ENCODE data around the gene OR10A4.
A peak's percentile ranks its signal among the peaks of the same experiment; 100 is the strongest.
"Not testable (repeated sequence)": the region's sequence is repeated elsewhere in the genome, so short reads cannot be mapped to it uniquely, and the experiment has no call there.

The OR10A4 gene

DNA sequence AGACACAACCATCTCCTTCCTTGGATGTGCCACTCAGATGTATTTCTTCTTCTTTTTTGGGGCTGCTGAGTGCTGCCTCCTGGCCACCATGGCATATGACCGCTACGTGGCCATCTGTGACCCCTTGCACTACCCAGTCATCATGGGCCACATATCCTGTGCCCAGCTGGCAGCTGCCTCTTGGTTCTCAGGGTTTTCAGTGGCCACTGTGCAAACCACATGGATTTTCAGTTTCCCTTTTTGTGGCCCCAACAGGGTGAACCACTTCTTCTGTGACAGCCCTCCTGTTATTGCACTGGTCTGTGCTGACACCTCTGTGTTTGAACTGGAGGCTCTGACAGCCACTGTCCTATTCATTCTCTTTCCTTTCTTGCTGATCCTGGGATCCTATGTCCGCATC is 489 bp downstream of the OR10A4 start:
- Histone ChIP-seq H3K27me3 (ENCODE audit: low read depth, low read length) (no peaks in the 10 kb centered on the region), H3K27ac (ENCODE audit: low read length) (no peak overlapping the region), H3K4me1 (ENCODE audit: low read length) (peaks cover 5% of the 10 kb centered on the region; the same call in 1 of the 2 replicates), H3K9me3 (ENCODE audit: insufficient read depth, low read length) (no peaks in the 10 kb centered on the region), H3K36me3 (replicated peaks; ENCODE audit: low read depth, low read length) (no peaks in the 10 kb centered on the region), H3K4me2 (ENCODE audit: low read length) (no peak overlapping the region), H3K79me2 (ENCODE audit: low read length) (no peaks in the 10 kb centered on the region), H3K4me3 (ENCODE audit: low read length) (no peak overlapping the region), H4K20me1 (ENCODE audit: insufficient read depth, low read length) (no peaks in the 10 kb centered on the region), H3K9ac (ENCODE audit: low read length) (no peak overlapping the region), H2AFZ (ENCODE audit: low read depth, low read length) (no peak overlapping the region)
- TF ChIP-seq, protein P1, sequence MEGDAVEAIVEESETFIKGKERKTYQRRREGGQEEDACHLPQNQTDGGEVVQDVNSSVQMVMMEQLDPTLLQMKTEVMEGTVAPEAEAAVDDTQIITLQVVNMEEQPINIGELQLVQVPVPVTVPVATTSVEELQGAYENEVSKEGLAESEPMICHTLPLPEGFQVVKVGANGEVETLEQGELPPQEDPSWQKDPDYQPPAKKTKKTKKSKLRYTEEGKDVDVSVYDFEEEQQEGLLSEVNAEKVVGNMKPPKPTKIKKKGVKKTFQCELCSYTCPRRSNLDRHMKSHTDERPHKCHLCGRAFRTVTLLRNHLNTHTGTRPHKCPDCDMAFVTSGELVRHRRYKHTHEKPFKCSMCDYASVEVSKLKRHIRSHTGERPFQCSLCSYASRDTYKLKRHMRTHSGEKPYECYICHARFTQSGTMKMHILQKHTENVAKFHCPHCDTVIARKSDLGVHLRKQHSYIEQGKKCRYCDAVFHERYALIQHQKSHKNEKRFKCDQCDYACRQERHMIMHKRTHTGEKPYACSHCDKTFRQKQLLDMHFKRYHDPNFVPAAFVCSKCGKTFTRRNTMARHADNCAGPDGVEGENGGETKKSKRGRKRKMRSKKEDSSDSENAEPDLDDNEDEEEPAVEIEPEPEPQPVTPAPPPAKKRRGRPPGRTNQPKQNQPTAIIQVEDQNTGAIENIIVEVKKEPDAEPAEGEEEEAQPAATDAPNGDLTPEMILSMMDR (IDR thresholded peaks at IDR 0.05; ENCODE audit: low read depth, low read length) = no peak
- TF ChIP-seq EZH2phosphoT487 (IDR thresholded peaks at IDR 0.05; ENCODE audit: low read depth) = no peak

GRCh38 chr11:6882751-6883150 is 6.3 kb downstream of the OR10A4 start:
- Histone ChIP-seq H3K9ac (ENCODE audit: low read length) (no peak overlapping the region), H3K4me1 (ENCODE audit: low read length) (no peaks in the 10 kb centered on the region), H3K27me3 (ENCODE audit: low read depth, low read length) (no peaks in the 10 kb centered on the region), H3K4me2 (ENCODE audit: low read length) (no peak overlapping the region), H2AFZ (ENCODE audit: low read depth, low read length) (no peak overlapping the region), H3K27ac (ENCODE audit: low read length) (no peak overlapping the region), H3K9me3 (ENCODE audit: insufficient read depth, low read length) (no peaks in the 10 kb centered on the region), H3K79me2 (ENCODE audit: low read length) (no peaks in the 10 kb centered on the region), H3K36me3 (replicated peaks; ENCODE audit: low read depth, low read length) (no peaks in the 10 kb centered on the region), H4K20me1 (ENCODE audit: insufficient read depth, low read length) (no peaks in the 10 kb centered on the region), H3K4me3 (ENCODE audit: low read length) (no peak overlapping the region)
- no peak for TF ChIP-seq EZH2phosphoT487 (IDR thresholded peaks at IDR 0.05; ENCODE audit: low read depth)
- TF ChIP-seq, protein P1 (IDR thresholded peaks at IDR 0.05; ENCODE audit: low read depth, low read length) = no peak

GRCh38 chr11:6887711-6888110 is 11.3 kb downstream of the OR10A4 start:
- not testable (repeated sequence) for H3K4me3 ChIP-seq (ENCODE audit: low read length); H3K36me3 ChIP-seq (replicated peaks; ENCODE audit: low read depth, low read length); H4K20me1 ChIP-seq (ENCODE audit: insufficient read depth, low read length); H3K79me2 ChIP-seq (ENCODE audit: low read length); H2AFZ ChIP-seq (ENCODE audit: low read depth, low read length); H3K9ac ChIP-seq (ENCODE audit: low read length); H3K4me2 ChIP-seq (ENCODE audit: low read length); H3K27me3 ChIP-seq (ENCODE audit: low read depth, low read length); H3K27ac ChIP-seq (ENCODE audit: low read length); H3K9me3 ChIP-seq (ENCODE audit: insufficient read depth, low read length)
- peaks cover 13% of the 10 kb centered on the region for H3K4me1 ChIP-seq (ENCODE audit: low read length)

DNA sequence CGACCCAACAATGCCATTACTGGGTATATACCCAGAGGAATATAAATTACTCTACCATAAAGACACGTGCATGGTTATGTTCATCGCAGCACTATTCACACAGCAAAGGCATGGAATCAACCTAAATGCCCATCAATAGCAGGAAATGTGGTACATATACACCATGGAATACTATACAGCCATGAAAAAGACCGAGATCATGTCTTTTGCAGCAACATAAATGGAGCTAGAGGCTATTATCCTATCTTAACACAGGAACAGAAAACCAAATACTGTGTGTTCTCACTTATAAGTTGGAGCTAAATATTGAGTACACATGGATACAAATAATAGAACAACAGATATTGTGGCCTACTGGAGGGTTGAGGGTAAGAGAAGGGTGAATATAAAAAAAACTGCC is 12.4 kb downstream of the OR10A4 start:
- no peak overlapping the region for H3K9ac ChIP-seq (ENCODE audit: low read length)
- H3K4me1 ChIP-seq (ENCODE audit: low read length) = peaks cover 13% of the 10 kb centered on the region
- no peaks in the 10 kb centered on the region for H3K27me3 ChIP-seq (ENCODE audit: low read depth, low read length)
- H2AFZ ChIP-seq (ENCODE audit: low read depth, low read length) = no peak overlapping the region
- no peak for TF ChIP-seq EZH2phosphoT487 (IDR thresholded peaks at IDR 0.05; ENCODE audit: low read depth)
- TF ChIP-seq, protein P1 (IDR thresholded peaks at IDR 0.05; ENCODE audit: low read depth, low read length) = no peak
- H4K20me1 ChIP-seq (ENCODE audit: insufficient read depth, low read length) = no peaks in the 10 kb centered on the region
- no peaks in the 10 kb centered on the region for H3K36me3 ChIP-seq (replicated peaks; ENCODE audit: low read depth, low read length)
- H3K9me3 ChIP-seq (ENCODE audit: insufficient read depth, low read length) = 0 out of 2 replicates have a peak, but pooled peaks cover 3% of the 10 kb centered on the region
- H3K27ac ChIP-seq (ENCODE audit: low read length) = no peak overlapping the region
- H3K4me3 ChIP-seq (ENCODE audit: low read length) = no peak overlapping the region
- no peaks in the 10 kb centered on the region for H3K79me2 ChIP-seq (ENCODE audit: low read length)
- H3K4me2 ChIP-seq (ENCODE audit: low read length) = no peak overlapping the region

DNA sequence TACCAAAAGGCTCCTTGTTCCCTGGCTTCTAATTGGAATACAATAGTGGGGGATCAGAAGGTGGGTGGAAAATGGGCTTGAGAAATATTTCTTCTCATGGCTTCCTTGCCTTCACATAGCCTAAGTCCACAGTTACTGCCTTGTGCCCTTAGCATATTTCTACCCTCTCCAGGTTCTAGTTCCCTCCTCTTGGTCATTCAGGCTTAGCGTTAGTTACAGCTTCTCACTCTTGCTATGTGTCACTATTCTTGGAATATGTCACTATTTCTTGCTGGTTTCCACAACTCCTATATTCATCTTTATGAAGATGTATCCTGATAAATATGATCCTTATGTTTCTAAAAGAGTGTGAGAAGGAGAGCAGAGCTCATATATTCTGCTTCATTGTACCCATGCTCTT is 13.4 kb downstream of the OR10A4 start:
- Histone ChIP-seq H3K36me3 (replicated peaks; ENCODE audit: low read depth, low read length) (no peaks in the 10 kb centered on the region), H4K20me1 (ENCODE audit: insufficient read depth, low read length) (no peaks in the 10 kb centered on the region), H2AFZ (ENCODE audit: low read depth, low read length) (no peak overlapping the region), H3K9ac (ENCODE audit: low read length) (no peak overlapping the region), H3K4me1 (ENCODE audit: low read length) (peaks cover 20% of the 10 kb centered on the region), H3K27me3 (ENCODE audit: low read depth, low read length) (no peaks in the 10 kb centered on the region), H3K27ac (ENCODE audit: low read length) (no peak overlapping the region), H3K9me3 (ENCODE audit: insufficient read depth, low read length) (0 out of 2 replicates have a peak, but pooled peaks cover 3% of the 10 kb centered on the region), H3K4me3 (ENCODE audit: low read length) (no peak overlapping the region), H3K4me2 (ENCODE audit: low read length) (peak overlapping the region; percentile 34; the same call in 1 of the 2 replicates), H3K79me2 (ENCODE audit: low read length) (no peaks in the 10 kb centered on the region)
- no peak for TF ChIP-seq EZH2phosphoT487 (IDR thresholded peaks at IDR 0.05; ENCODE audit: low read depth)
- TF ChIP-seq, protein P1 (IDR thresholded peaks at IDR 0.05; ENCODE audit: low read depth, low read length) = no peak
